SK-N-MC (cell line): ENCODE results near the gene TCOF1.

Source experiments
- DNase-seq: peaks from one replicate; pipeline ENCODE4 v3.0.0-alpha.2; 2011; ENCODE audit warnings: low read depth, low spot score
- H3K27ac ChIP-seq: fragments of 200-600 bp; sonication (generic); 2 replicates; pipeline ENCODE4 v1.5.1; 2016; ENCODE audit warnings: mixed run types
- H3K36me3 ChIP-seq: fragments of 200-600 bp; sonication (generic); 2 replicates; pipeline ENCODE4 v1.6.1; 2017; ENCODE audit warnings: antibody characterized with exemption, low read length, mixed read lengths; ENCODE audit not compliant: insufficient read depth
- H3K4me3 ChIP-seq: fragments of 200-600 bp; sonication (generic); 2 replicates; pipeline ENCODE4 v1.5.1; 2016
- H3K9ac ChIP-seq: fragments of 200-600 bp; sonication (generic); 2 replicates; pipeline ENCODE4 v1.8.0; 2017; ENCODE audit warnings: mixed run types, mixed read lengths; ENCODE audit not compliant: insufficient read length
- H3K9me3 ChIP-seq: fragments of 200-600 bp; sonication (generic); 2 replicates; pipeline ENCODE4 v1.6.1; 2017; ENCODE audit warnings: low read depth, mild to moderate bottlenecking, antibody characterized with exemption, low read length, moderate library complexity, mixed read lengths
- EZH2 ChIP-seq: fragments of 200-600 bp; sonication (generic); IDR thresholded peaks from one replicate; pipeline ENCODE4 v1.6.1; 2017; ENCODE audit warnings: antibody characterized with exemption
- FOXP2 ChIP-seq: optimal IDR thresholded peaks from 2 replicates; pipeline ENCODE3; 2011; ENCODE audit warnings: mild to moderate bottlenecking, moderate library complexity; ENCODE audit not compliant: insufficient read depth; ENCODE audit errors: extremely low read length, control extremely low read depth
- POLR2AphosphoS5 ChIP-seq: IDR thresholded peaks from 2 replicates; pipeline ENCODE4 v1.6.1; 2012; ENCODE audit warnings: mild to moderate bottlenecking, low read depth, low read length, borderline replicate concordance

The TCOF1 gene

GRCh38 chr5:150389531-150390266 lies 32.2 kb downstream of the TCOF1 start:
- Histone ChIP-seq H3K9me3 (no peaks in the 10 kb centered on the region), H3K36me3 (peaks cover 94% of the 10 kb centered on the region), H3K9ac (no peak overlapping the region)

GRCh38 chr5:150391064-150391834 lies 33.8 kb downstream of the TCOF1 start:
- Histone ChIP-seq H3K36me3 (peaks cover 94% of the 10 kb centered on the region), H3K9ac (no peak overlapping the region), H3K27ac (no peak overlapping the region), H3K4me3 (no peak overlapping the region), H3K9me3 (no peaks in the 10 kb centered on the region)
- DNase-seq: no peak
- TF ChIP-seq POLR2AphosphoS5 (no peak), EZH2 (no peak)

More at GRCh38 chr5:150389531-150390266, 32.2 kb downstream of the TCOF1 start:
- H3K4me3 ChIP-seq: no peak overlapping the region
- TF ChIP-seq POLR2AphosphoS5: no peak
- no peak for TF ChIP-seq FOXP2
- no peak for TF ChIP-seq EZH2
- DNase-seq: no peak
- H3K27ac ChIP-seq: no peak overlapping the region

- TF ChIP-seq POLR2AphosphoS5: no peak
- TF ChIP-seq FOXP2: no peak
- no peak for TF ChIP-seq EZH2
- Histone ChIP-seq H3K4me3 (no peak overlapping the region), H3K9ac (no peak overlapping the region), H3K9me3 (no peaks in the 10 kb centered on the region), H3K27ac (no peak overlapping the region), H3K36me3 (peaks cover 91% of the 10 kb centered on the region)
- DNase-seq: no peak
Measured at GRCh38 chr5:150391986-150392385, 34.5 kb downstream of the TCOF1 start.

GRCh38 chr5:150392680-150393079 lies 35.2 kb downstream of the TCOF1 start:
- Histone ChIP-seq H3K27ac (no peak overlapping the region), H3K9me3 (no peaks in the 10 kb centered on the region), H3K9ac (no peak overlapping the region), H3K36me3 (peaks cover 84% of the 10 kb centered on the region), H3K4me3 (no peak overlapping the region)
- no peak for TF ChIP-seq FOXP2
- no peak for TF ChIP-seq POLR2AphosphoS5
- TF ChIP-seq EZH2: no peak
- no peak for DNase-seq

GRCh38 chr5:150393096-150393645 lies 35.7 kb downstream of the TCOF1 start:
- Histone ChIP-seq H3K9ac (no peak overlapping the region), H3K36me3 (peaks cover 80% of the 10 kb centered on the region), H3K4me3 (no peak overlapping the region), H3K9me3 (no peaks in the 10 kb centered on the region), H3K27ac (no peak overlapping the region)
- no peak for DNase-seq
- TF ChIP-seq POLR2AphosphoS5: no peak
- no peak for TF ChIP-seq EZH2
- TF ChIP-seq FOXP2: no peak

GRCh38 chr5:150394131-150394530 lies 36.6 kb downstream of the TCOF1 start:
- H3K36me3 ChIP-seq: peaks cover 79% of the 10 kb centered on the region; the same call in 1 of the 2 replicates
- DNase-seq: no peak
- no peaks in the 10 kb centered on the region for H3K9me3 ChIP-seq

GRCh38 chr5:150394912-150395687 lies 37.6 kb downstream of the TCOF1 start:
- no peak overlapping the region for H3K4me3 ChIP-seq
- peaks cover 79% of the 10 kb centered on the region for H3K36me3 ChIP-seq
- no peak for DNase-seq
- TF ChIP-seq POLR2AphosphoS5 (no peak), FOXP2 (no peak), EZH2 (no peak)
- no peak overlapping the region for H3K9ac ChIP-seq
- H3K27ac ChIP-seq: no peak overlapping the region
- no peaks in the 10 kb centered on the region for H3K9me3 ChIP-seq

More at GRCh38 chr5:150394131-150394530, 36.6 kb downstream of the TCOF1 start:
- Histone ChIP-seq H3K9ac (no peak overlapping the region), H3K27ac (no peak overlapping the region), H3K4me3 (no peak overlapping the region)
- TF ChIP-seq FOXP2 (no peak), POLR2AphosphoS5 (no peak), EZH2 (no peak)

- DNase-seq: no peak
- H3K36me3 ChIP-seq: peaks cover 78% of the 10 kb centered on the region
- no peak overlapping the region for H3K4me3 ChIP-seq
- no peak overlapping the region for H3K27ac ChIP-seq
- no peak for TF ChIP-seq FOXP2
- no peak for TF ChIP-seq POLR2AphosphoS5
- no peak for TF ChIP-seq EZH2
- no peak overlapping the region for H3K9ac ChIP-seq
- H3K9me3 ChIP-seq: no peaks in the 10 kb centered on the region
Measured at GRCh38 chr5:150395688-150395975, 38.1 kb downstream of the TCOF1 start.
